ENCODE data around the gene LDLRAD2.

LDLRAD2 gene

GRCh38 chr1:21871943-21872342, 59.9 kb downstream of the LDLRAD2 start:
- CTCF ChIA-PET: no interaction called here
- no peak for TF ChIP-seq CTBP1 (IDR thresholded peaks at IDR 0.05; ENCODE audit: borderline replicate concordance)
- TF ChIP-seq SUZ12 (IDR thresholded peaks at IDR 0.05): no peak
- no peak for TF ChIP-seq FOXA1 (IDR thresholded peaks at IDR 0.05)
- TF ChIP-seq BHLHE40 (IDR thresholded peaks at IDR 0.05; ENCODE audit: borderline replicate concordance): no peak
- no peak for TF ChIP-seq LEF1 (IDR thresholded peaks at IDR 0.05; ENCODE audit: borderline replicate concordance)
- TF ChIP-seq TARDBP (IDR thresholded peaks at IDR 0.05): no peak
- TF ChIP-seq ELF4 (IDR thresholded peaks at IDR 0.05): no peak
- TF ChIP-seq SP1 (IDR thresholded peaks at IDR 0.05): no peak
- no peak for TF ChIP-seq FOXM1 (IDR thresholded peaks at IDR 0.05; ENCODE audit: borderline replicate concordance)
- TF ChIP-seq ARNT (IDR thresholded peaks at IDR 0.05): no peak
- TF ChIP-seq ZNF384 (IDR thresholded peaks at IDR 0.05): no peak
- no peak for TF ChIP-seq FOXK2 (IDR thresholded peaks at IDR 0.05)
- no peak for TF ChIP-seq HDGF (IDR thresholded peaks at IDR 0.05; ENCODE audit: borderline replicate concordance)
- TF ChIP-seq, protein P1, sequence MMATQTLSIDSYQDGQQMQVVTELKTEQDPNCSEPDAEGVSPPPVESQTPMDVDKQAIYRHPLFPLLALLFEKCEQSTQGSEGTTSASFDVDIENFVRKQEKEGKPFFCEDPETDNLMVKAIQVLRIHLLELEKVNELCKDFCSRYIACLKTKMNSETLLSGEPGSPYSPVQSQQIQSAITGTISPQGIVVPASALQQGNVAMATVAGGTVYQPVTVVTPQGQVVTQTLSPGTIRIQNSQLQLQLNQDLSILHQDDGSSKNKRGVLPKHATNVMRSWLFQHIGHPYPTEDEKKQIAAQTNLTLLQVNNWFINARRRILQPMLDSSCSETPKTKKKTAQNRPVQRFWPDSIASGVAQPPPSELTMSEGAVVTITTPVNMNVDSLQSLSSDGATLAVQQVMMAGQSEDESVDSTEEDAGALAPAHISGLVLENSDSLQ (IDR thresholded peaks at IDR 0.05): no peak
- TF ChIP-seq L3MBTL2 (conservative IDR thresholded peaks at IDR 0.05): no peak
- TF ChIP-seq NFRKB (IDR thresholded peaks at IDR 0.05): no peak

DNA sequence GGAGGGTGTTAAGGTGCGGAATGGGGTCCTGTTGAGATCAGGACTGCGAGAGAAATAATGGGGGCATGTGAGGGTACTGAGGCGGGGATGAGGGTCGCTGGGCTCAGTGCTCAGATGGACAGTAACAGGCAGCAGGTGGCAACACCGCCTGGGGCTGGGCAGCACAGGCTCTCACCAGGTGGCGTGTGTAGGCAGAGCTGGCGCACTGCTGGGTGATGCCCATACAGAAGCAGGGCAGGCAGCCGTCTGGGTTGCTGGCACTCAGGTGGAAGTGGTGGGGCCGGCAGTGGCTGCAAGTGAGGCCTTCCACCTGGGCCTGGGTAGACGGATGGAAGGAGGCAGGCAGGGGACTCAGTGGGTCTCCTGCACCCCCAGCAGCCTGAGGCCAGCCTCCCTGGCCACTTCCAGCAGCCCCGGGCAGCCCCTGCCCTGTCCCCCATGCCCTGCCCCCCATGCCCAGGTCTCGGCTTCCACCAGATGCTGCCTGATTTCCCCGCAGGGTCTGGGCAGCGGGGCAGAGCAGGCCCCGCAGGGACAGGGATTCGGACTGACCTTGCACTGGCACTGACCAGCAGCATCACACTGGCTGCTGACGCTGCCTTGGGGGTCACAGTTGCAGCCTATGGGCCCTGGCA, 60.5 kb downstream of the LDLRAD2 start:
- POLR2A ChIA-PET: no interaction called here
- TF ChIP-seq FOXA1 (IDR thresholded peaks at IDR 0.05) (no peak), ELF4 (IDR thresholded peaks at IDR 0.05) (no peak), FOXK2 (IDR thresholded peaks at IDR 0.05) (no peak), SUZ12 (IDR thresholded peaks at IDR 0.05) (no peak), SP1 (IDR thresholded peaks at IDR 0.05) (no peak), BHLHE40 (IDR thresholded peaks at IDR 0.05; ENCODE audit: borderline replicate concordance) (no peak), HDGF (IDR thresholded peaks at IDR 0.05; ENCODE audit: borderline replicate concordance) (no peak), NFRKB (IDR thresholded peaks at IDR 0.05) (no peak), TARDBP (IDR thresholded peaks at IDR 0.05) (no peak), FOXM1 (IDR thresholded peaks at IDR 0.05; ENCODE audit: borderline replicate concordance) (no peak), ARNT (IDR thresholded peaks at IDR 0.05) (no peak), LEF1 (IDR thresholded peaks at IDR 0.05; ENCODE audit: borderline replicate concordance) (no peak), CTBP1 (IDR thresholded peaks at IDR 0.05; ENCODE audit: borderline replicate concordance) (no peak)
- TF ChIP-seq, protein P1 (IDR thresholded peaks at IDR 0.05): no peak
- no peak for DNase-seq (ENCODE audit: extremely low spot score)
- CTCF ChIA-PET: no interaction called here

More at GRCh38 chr1:21871943-21872342, 59.9 kb downstream of the LDLRAD2 start:
- POLR2A ChIA-PET: no interaction called here
- no peak for DNase-seq (ENCODE audit: extremely low spot score)

DNA sequence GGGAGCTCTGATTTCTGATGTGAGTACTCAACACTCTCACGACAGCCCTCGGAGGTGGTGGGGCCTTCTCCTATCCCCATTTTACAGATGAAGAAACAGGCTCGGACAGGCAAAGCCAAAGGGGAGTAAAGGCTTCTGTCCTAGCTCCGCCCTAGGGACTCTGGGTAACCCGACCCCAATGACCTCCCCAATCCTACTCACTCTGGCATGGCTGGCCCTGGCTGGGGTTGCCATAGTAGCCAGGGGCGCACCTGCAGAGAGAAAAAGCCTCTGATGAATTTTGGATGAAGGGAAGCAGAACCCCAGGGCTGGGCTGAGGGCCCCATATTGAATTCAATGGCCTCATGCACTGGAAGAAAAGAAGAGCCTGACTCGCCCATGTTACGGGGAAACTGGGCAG, 61.1 kb downstream of the LDLRAD2 start:
- DNase-seq (ENCODE audit: extremely low spot score): no peak
- ChIA-PET POLR2A (no interaction called here), CTCF (interaction anchor here (0.6 kb wide), 1 partner anchor 301 kb away, joined by 4 read pairs; no protein-coding TSS in a partner anchor)
- TF ChIP-seq FOXM1 (IDR thresholded peaks at IDR 0.05; ENCODE audit: borderline replicate concordance) (no peak), ARNT (IDR thresholded peaks at IDR 0.05) (no peak), NFRKB (IDR thresholded peaks at IDR 0.05) (no peak), ELF4 (IDR thresholded peaks at IDR 0.05) (no peak), SUZ12 (IDR thresholded peaks at IDR 0.05) (no peak), BHLHE40 (IDR thresholded peaks at IDR 0.05; ENCODE audit: borderline replicate concordance) (no peak), FOXK2 (IDR thresholded peaks at IDR 0.05) (no peak), CTBP1 (IDR thresholded peaks at IDR 0.05; ENCODE audit: borderline replicate concordance) (no peak)
- TF ChIP-seq, protein P1 (IDR thresholded peaks at IDR 0.05): no peak

- CTCF ChIA-PET: interaction anchor here (0.6 kb wide), 1 partner anchor 301 kb away, joined by 4 read pairs; no protein-coding TSS in a partner anchor
- TF ChIP-seq, protein P1 (IDR thresholded peaks at IDR 0.05): no peak
- TF ChIP-seq L3MBTL2 (conservative IDR thresholded peaks at IDR 0.05) (no peak), ELF4 (IDR thresholded peaks at IDR 0.05) (no peak), NFRKB (IDR thresholded peaks at IDR 0.05) (no peak), LEF1 (IDR thresholded peaks at IDR 0.05; ENCODE audit: borderline replicate concordance) (no peak), TARDBP (IDR thresholded peaks at IDR 0.05) (no peak), BHLHE40 (IDR thresholded peaks at IDR 0.05; ENCODE audit: borderline replicate concordance) (no peak), ARNT (IDR thresholded peaks at IDR 0.05) (no peak), FOXM1 (IDR thresholded peaks at IDR 0.05; ENCODE audit: borderline replicate concordance) (no peak), ZNF384 (IDR thresholded peaks at IDR 0.05) (no peak), HDGF (IDR thresholded peaks at IDR 0.05; ENCODE audit: borderline replicate concordance) (no peak), SP1 (IDR thresholded peaks at IDR 0.05) (no peak), SUZ12 (IDR thresholded peaks at IDR 0.05) (no peak), FOXA1 (IDR thresholded peaks at IDR 0.05) (no peak), FOXK2 (IDR thresholded peaks at IDR 0.05) (no peak), CTBP1 (IDR thresholded peaks at IDR 0.05; ENCODE audit: borderline replicate concordance) (no peak)
- no peak for DNase-seq (ENCODE audit: extremely low spot score)
- POLR2A ChIA-PET: no interaction called here
Observed at GRCh38 chr1:21873761-21874160, 61.7 kb downstream of the LDLRAD2 start.

DNA sequence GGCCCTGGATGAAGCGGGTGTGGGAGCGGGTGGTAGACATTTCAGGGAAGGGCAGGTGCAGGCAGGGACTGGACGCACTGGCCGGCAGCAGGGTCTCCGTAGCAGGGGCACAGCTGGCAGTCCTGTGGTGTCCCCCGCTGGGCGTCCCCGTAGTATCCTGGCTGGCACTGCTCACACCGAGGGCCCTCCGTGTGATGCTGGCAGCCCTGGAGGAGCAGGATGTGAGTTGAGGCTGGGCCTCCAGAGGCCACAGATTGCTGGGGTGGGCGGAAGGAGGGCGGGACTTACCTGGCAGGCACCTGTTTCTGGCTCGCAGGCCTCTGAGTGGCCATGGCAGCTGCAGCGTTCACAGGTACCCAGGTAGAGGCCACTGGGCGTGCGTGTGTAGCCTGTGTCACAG, 62.3 kb downstream of the LDLRAD2 start:
- no peak for TF ChIP-seq LEF1 (IDR thresholded peaks at IDR 0.05; ENCODE audit: borderline replicate concordance)
- TF ChIP-seq ZNF384 (IDR thresholded peaks at IDR 0.05): no peak
- TF ChIP-seq FOXM1 (IDR thresholded peaks at IDR 0.05; ENCODE audit: borderline replicate concordance): no peak
- TF ChIP-seq NFRKB (IDR thresholded peaks at IDR 0.05): no peak
- ChIA-PET POLR2A (no interaction called here), CTCF (no interaction called here)
- no peak for DNase-seq (ENCODE audit: extremely low spot score)
